DND-41 (cell line): ENCODE measurements around the gene RAB7A.

Experiments used
- CTCF ChIP-seq: IDR thresholded peaks from 2 replicates; pipeline ENCODE4 v1.5.1; 2012; ENCODE audit warnings: borderline replicate concordance, low read length, moderate library complexity, mild to moderate bottlenecking; ENCODE audit not compliant: poor library complexity, severe bottlenecking; ENCODE audit errors: extremely low read depth
- EZH2 ChIP-seq: IDR thresholded peaks from 3 replicates; pipeline ENCODE4 v1.6.1; 2012; ENCODE audit warnings: borderline replicate concordance, low read depth, mild to moderate bottlenecking, moderate library complexity, low read length, inconsistent platforms; ENCODE audit not compliant: severe bottlenecking

GRCh38 chr3:128742821-128743594 is 17.0 kb downstream of the RAB7A start:
- no peak for TF ChIP-seq CTCF
- no peak for TF ChIP-seq EZH2
